ENCODE results near the gene ADAT3. TPM values are rescaled to one million over a fixed set of nuclear protein-coding genes. Genes with fewer than 3 reads are reported as not detected.

Gene ADAT3
- total and polyA plus RNA-seq, 2 of the 4 experiments (the other 2 are of a cell fraction) = 0.36 to 2.8 TPM

GRCh38 chr19:1917146-1917545 is 11.9 kb downstream of the ADAT3 start:
- H3K27ac ChIP-seq (ENCODE audit: insufficient read depth, low read length) = no peak overlapping the region
- CTCF ChIA-PET = no interaction called here
- no peak overlapping the region for H2BK20ac ChIP-seq (ENCODE audit: low read depth, low read length)
- H3K18ac ChIP-seq (ENCODE audit: low read depth, low read length) = no peak overlapping the region
- H4K20me1 ChIP-seq (ENCODE audit: insufficient read depth, low read length) = peaks cover 24% of the 10 kb centered on the region
- H3K56ac ChIP-seq (ENCODE audit: extremely low read depth, insufficient read depth, low read length) = no peak overlapping the region
- H4K5ac ChIP-seq (ENCODE audit: low read depth, low read length) = no peak overlapping the region
- no peak overlapping the region for H3K4ac ChIP-seq (ENCODE audit: low read depth, low read length)
- no TSS peak for BruUV-seq (replicated peaks)
- H3K4me3 ChIP-seq (ENCODE audit: insufficient read depth, low read depth, low read length) = no peak overlapping the region
- H3K36me3 ChIP-seq (ENCODE audit: control insufficient read depth, insufficient read depth, low read length) = peaks cover 55% of the 10 kb centered on the region
- H3K4me2 ChIP-seq (ENCODE audit: low read depth, low read length) = no peak overlapping the region
- POLR2A ChIA-PET (ENCODE audit: unreplicated experiment) = no interaction called here
- no peak overlapping the region for H2BK5ac ChIP-seq (ENCODE audit: low read depth, low read length, poor library complexity, severe bottlenecking)
- no peak overlapping the region for H3K23ac ChIP-seq (ENCODE audit: low read depth, low read length)
- in situ Hi-C loops (cut with MboI; ENCODE audit: low sequenced_read_pairs) = no loop called here
- DNase-seq (no peak), ATAC-seq (ENCODE audit: low read depth) (no peak)
- H3K9me3 ChIP-seq (ENCODE audit: control insufficient read depth, insufficient read depth, low read length) = no peaks in the 10 kb centered on the region
- no peak overlapping the region for H3K14ac ChIP-seq (replicated peaks; ENCODE audit: low read depth, low read length)
- H2AK9ac ChIP-seq (replicated peaks; ENCODE audit: low read depth, low read length, poor library complexity) = no peak overlapping the region
- no peaks in the 10 kb centered on the region for H3K4me1 ChIP-seq (ENCODE audit: control insufficient read depth, insufficient read depth, low read length)
- H3K79me1 ChIP-seq (ENCODE audit: low read depth in 1 of 2, low read length in 2 of 2) = peaks cover 3 to 29% of the 10 kb centered on the region in 2 experiments; a peak in 3 of 4 replicates
- H4K8ac ChIP-seq (ENCODE audit: low read depth in 2 of 2, low read length in 2 of 2) = no peak overlapping the region
- WGBS, 2 experiments (ENCODE audit: extremely low coverage in 2 of 2, insufficient read length in 1 of 2) = 87% methylated on average over 9 of the region's 17 CpGs; no CpG with 5 or more reads in 1 of the 2 experiments
- H4K91ac ChIP-seq (ENCODE audit: insufficient read depth, low read depth, low read length) = no peak overlapping the region
- dilution Hi-C loops (cut with HindIII; ENCODE audit: low sequenced_read_pairs, unreplicated experiment) = no loop called here
- H3K9me1 ChIP-seq (ENCODE audit: insufficient read depth, low read length) = no peaks in the 10 kb centered on the region
- H2BK15ac ChIP-seq (ENCODE audit: low read depth, low read length) = no peak overlapping the region
- intact Hi-C loops (cut with micrococcal nuclease) = no loop called here
- H3K9ac ChIP-seq (ENCODE audit: low read depth, low read length) = no peak overlapping the region
- H2AFZ ChIP-seq (replicated peaks; ENCODE audit: low read length, poor library complexity) = peak overlapping the region; percentile 67
- no peak overlapping the region for H2AK5ac ChIP-seq (ENCODE audit: low read depth, low read length)
- H3K27me3 ChIP-seq (ENCODE audit: control insufficient read depth, insufficient read depth, low read length) = no peaks in the 10 kb centered on the region
- H2BK120ac ChIP-seq (ENCODE audit: low read depth, low read length) = no peak overlapping the region
- TF ChIP-seq RAD21 (IDR thresholded peaks at IDR 0.05; ENCODE audit: low read length) = no peak
- no peak for TF ChIP-seq CTCF (conservative IDR thresholded peaks at IDR 0.05; ENCODE audit: low read depth, low read length)
- TF ChIP-seq USF2 (IDR thresholded peaks at IDR 0.05; ENCODE audit: low read depth, low read length) = no peak
- TF ChIP-seq MXI1 (IDR thresholded peaks at IDR 0.05; ENCODE audit: borderline replicate concordance, low read depth, low read length) = no peak

All from IMR-90 (cell line).